GM18858 (cell line): ENCODE measurements around the gene DENND5A.
"Not testable (repeated sequence)": the region's sequence is repeated elsewhere in the genome, so short reads cannot be mapped to it uniquely, and the experiment has no call there.

Source experiments
- ATAC-seq: cut with Tn5 transposase; IDR thresholded peaks from one replicate; pipeline ENCODE4 v1.9.1; 2021; ENCODE audit not compliant: unreplicated experiment

Gene DENND5A

GRCh38 chr11:9103542-9104276 is 161.4 kb downstream of the DENND5A start:
- no peak for ATAC-seq

GRCh38 chr11:9099617-9100016 is 165.5 kb downstream of the DENND5A start:
- ATAC-seq, result no peak

GRCh38 chr11:9098455-9098854 is 166.7 kb downstream of the DENND5A start:
- not testable (repeated sequence) for ATAC-seq

GRCh38 chr11:9097186-9097943 is 167.8 kb downstream of the DENND5A start:
- not testable (repeated sequence) for ATAC-seq

GRCh38 chr11:9096427-9096826 is 168.7 kb downstream of the DENND5A start:
- no peak for ATAC-seq

- no peak for ATAC-seq
Measured at GRCh38 chr11:9095421-9095820, 169.7 kb downstream of the DENND5A start.

- no peak for ATAC-seq
Measured at GRCh38 chr11:9094420-9094819, 170.7 kb downstream of the DENND5A start.

- ATAC-seq, result no peak
Measured at GRCh38 chr11:9092853-9093778, 172.0 kb downstream of the DENND5A start.

GRCh38 chr11:9092072-9092471 is 173.1 kb downstream of the DENND5A start:
- no peak for ATAC-seq

- no peak for ATAC-seq
Measured at GRCh38 chr11:9091044-9091922, 173.9 kb downstream of the DENND5A start, which contains the start of gene SCUBE2. SCUBE2 (minus strand) TSS chr11:9091599; CDS start chr11:9091528, 71 bp downstream.

GRCh38 chr11:9090488-9091043 is 174.6 kb downstream of the DENND5A start:
- ATAC-seq, result no peak

- no peak for ATAC-seq
Measured at GRCh38 chr11:9089636-9090035, 175.5 kb downstream of the DENND5A start.

GRCh38 chr11:9089061-9089460 is 176.1 kb downstream of the DENND5A start:
- ATAC-seq, result no peak
